ENCODE data around the gene CDH13.

DNA sequence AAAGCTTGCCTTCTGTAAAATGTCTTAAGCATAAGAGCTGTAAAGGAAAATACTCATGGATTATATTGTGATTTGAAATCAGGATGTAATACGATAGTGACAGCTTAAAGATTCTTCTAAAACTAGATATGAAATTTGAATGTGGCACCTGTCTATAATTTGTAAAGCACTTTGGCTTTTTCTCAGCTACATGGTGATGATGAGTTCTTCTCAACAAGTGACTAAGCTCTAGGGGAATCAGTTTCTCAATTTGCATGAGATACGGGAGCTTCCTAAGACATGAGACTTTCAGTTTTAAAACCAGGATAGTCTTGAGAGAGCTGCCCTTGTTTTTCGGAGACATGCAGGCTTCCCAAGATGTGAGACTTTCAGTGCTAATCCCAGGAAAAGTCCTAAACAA lies 439.2 kb downstream of the CDH13 start:
- TF ChIP-seq, protein P1, sequence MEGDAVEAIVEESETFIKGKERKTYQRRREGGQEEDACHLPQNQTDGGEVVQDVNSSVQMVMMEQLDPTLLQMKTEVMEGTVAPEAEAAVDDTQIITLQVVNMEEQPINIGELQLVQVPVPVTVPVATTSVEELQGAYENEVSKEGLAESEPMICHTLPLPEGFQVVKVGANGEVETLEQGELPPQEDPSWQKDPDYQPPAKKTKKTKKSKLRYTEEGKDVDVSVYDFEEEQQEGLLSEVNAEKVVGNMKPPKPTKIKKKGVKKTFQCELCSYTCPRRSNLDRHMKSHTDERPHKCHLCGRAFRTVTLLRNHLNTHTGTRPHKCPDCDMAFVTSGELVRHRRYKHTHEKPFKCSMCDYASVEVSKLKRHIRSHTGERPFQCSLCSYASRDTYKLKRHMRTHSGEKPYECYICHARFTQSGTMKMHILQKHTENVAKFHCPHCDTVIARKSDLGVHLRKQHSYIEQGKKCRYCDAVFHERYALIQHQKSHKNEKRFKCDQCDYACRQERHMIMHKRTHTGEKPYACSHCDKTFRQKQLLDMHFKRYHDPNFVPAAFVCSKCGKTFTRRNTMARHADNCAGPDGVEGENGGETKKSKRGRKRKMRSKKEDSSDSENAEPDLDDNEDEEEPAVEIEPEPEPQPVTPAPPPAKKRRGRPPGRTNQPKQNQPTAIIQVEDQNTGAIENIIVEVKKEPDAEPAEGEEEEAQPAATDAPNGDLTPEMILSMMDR (IDR thresholded peaks at IDR 0.05; ENCODE audit: low read depth, low read length) = no peak
- no peak for TF ChIP-seq EZH2phosphoT487 (IDR thresholded peaks at IDR 0.05; ENCODE audit: low read depth)

All from OCI-LY3 (cell line).